Uterus (tissue), 2 donors: ENCODE data around the gene YES1.

Source experiments
- POLR2A ChIP-seq, 2 donors: fragments of 450-650 bp; IDR thresholded peaks; one replicate each; pipeline ENCODE4 v1.6.1; 2016; ENCODE audit warnings: antibody characterized with exemption in 2 of 2, mild to moderate bottlenecking in 1 of 2, moderate library complexity in 1 of 2
- TF ChIP-seq, protein P1 (sequence below), 4 experiments: fragments of 200-600 bp in 2 of 4; fragments of 450-650 bp in 2 of 4; sonication (generic) in 2 of 4; IDR thresholded peaks; one replicate each; pipeline ENCODE4 v1.5.1; 2016 to 2019; ENCODE audit warnings: antibody characterized with exemption in 4 of 4, mild to moderate bottlenecking in 2 of 4, moderate library complexity in 1 of 4

DNA sequence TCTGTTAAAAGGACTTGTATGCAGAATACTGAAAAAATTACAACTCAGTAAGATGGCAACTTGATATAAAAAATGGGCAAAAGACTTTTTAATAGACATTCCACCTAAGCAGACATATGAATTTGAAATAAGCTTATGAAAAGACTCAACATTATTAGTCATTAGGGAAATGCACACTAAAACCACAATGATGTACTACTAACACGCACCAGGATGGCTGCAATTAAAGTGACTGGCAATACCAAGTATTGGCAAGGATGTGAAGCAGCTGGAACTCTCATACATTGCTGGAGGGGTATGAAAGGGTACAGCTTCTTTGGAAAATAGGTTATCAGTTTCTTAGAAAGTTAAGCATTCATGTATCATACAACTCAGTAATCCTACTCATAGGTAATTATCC, 96.4 kb downstream of the YES1 start:
- TF ChIP-seq, protein P1, sequence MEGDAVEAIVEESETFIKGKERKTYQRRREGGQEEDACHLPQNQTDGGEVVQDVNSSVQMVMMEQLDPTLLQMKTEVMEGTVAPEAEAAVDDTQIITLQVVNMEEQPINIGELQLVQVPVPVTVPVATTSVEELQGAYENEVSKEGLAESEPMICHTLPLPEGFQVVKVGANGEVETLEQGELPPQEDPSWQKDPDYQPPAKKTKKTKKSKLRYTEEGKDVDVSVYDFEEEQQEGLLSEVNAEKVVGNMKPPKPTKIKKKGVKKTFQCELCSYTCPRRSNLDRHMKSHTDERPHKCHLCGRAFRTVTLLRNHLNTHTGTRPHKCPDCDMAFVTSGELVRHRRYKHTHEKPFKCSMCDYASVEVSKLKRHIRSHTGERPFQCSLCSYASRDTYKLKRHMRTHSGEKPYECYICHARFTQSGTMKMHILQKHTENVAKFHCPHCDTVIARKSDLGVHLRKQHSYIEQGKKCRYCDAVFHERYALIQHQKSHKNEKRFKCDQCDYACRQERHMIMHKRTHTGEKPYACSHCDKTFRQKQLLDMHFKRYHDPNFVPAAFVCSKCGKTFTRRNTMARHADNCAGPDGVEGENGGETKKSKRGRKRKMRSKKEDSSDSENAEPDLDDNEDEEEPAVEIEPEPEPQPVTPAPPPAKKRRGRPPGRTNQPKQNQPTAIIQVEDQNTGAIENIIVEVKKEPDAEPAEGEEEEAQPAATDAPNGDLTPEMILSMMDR (IDR thresholded peaks at IDR 0.05): no peak
- no peak for TF ChIP-seq POLR2A (IDR thresholded peaks at IDR 0.05)
